DMS 273 (cell line): ENCODE results near the gene BMF.

Experiments
- DNase-seq: peaks from one replicate; lab custom pipeline; 2025; ENCODE audit not compliant: unreplicated experiment; lab: John Stamatoyannopoulos, UW

BMF gene

GRCh38 chr15:40052604-40053003 lies 56.1 kb downstream of the BMF start:
- no peak for DNase-seq

- no peak for DNase-seq
Observed at GRCh38 chr15:40051616-40052415, 56.9 kb downstream of the BMF start.

- DNase-seq: no peak
Observed at GRCh38 chr15:40050788-40051470, 57.8 kb downstream of the BMF start.

- DNase-seq: no peak
Observed at GRCh38 chr15:40048926-40049475, 59.7 kb downstream of the BMF start.

GRCh38 chr15:40048211-40048792 lies 60.4 kb downstream of the BMF start:
- no peak for DNase-seq

- no peak for DNase-seq
Observed at GRCh38 chr15:40047415-40048210, 61.1 kb downstream of the BMF start.

GRCh38 chr15:40046721-40047414 lies 61.8 kb downstream of the BMF start:
- no peak for DNase-seq

GRCh38 chr15:40045572-40046217 lies 63.0 kb downstream of the BMF start:
- DNase-seq: no peak

GRCh38 chr15:40044717-40045571 lies 63.7 kb downstream of the BMF start:
- DNase-seq: peak; percentile 84

- no peak for DNase-seq
Observed at GRCh38 chr15:40043927-40044716, 64.6 kb downstream of the BMF start.

- no peak for DNase-seq
Observed at GRCh38 chr15:40042791-40043320, 65.8 kb downstream of the BMF start.

GRCh38 chr15:40040770-40041169 lies 67.9 kb downstream of the BMF start:
- DNase-seq: no peak

- DNase-seq: no peak
Observed at GRCh38 chr15:40040293-40040635, 68.4 kb downstream of the BMF start.

- DNase-seq: peak; percentile 92
Observed at GRCh38 chr15:40038638-40039543, 69.8 kb downstream of the BMF start, which contains the start of gene SRP14. Gene SRP14, minus strand, starts transcription at chr15:40039181. Its CDS starts 65 bp downstream, at chr15:40039116.

GRCh38 chr15:40038275-40038637 lies 70.4 kb downstream of the BMF start:
- DNase-seq: peak; percentile 47
